ENCODE measurements around the gene NKX6-2.
"Not testable (repeated sequence)": the region's sequence is repeated elsewhere in the genome, so short reads cannot be mapped to it uniquely, and the experiment has no call there.

NKX6-2 gene

DNA sequence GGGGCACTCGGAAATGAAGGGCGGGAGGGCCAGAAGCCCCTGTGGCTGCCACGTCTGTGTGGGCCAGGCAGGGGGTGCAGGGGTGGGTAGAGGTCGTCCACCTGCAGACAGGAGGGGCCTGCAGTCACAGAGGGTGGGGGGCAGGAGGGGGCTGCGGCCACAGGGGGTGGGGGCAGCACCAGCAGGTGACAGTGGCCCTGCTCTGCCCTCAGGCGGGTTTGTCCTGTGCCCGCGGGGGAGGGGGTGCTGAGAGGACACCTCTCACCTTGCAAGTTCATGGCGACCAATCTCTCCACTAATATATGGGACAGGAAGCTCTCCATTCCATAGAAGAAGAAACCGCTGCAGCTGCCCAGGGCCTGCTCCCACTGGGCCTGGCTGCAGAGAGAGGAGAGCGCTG is 26.6 kb upstream of the NKX6-2 start:
- no peak for DNase-seq

GRCh38 chr10:132811891-132812481 is 26.0 kb upstream of the NKX6-2 start:
- DNase-seq: no peak

- no peak for DNase-seq
These were observed 25.1 kb upstream of the NKX6-2 start for GRCh38 chr10:132810807-132811700.

GRCh38 chr10:132810141-132810806 is 24.3 kb upstream of the NKX6-2 start:
- no peak for DNase-seq

GRCh38 chr10:132809232-132810140 is 23.5 kb upstream of the NKX6-2 start:
- DNase-seq: no peak

DNA sequence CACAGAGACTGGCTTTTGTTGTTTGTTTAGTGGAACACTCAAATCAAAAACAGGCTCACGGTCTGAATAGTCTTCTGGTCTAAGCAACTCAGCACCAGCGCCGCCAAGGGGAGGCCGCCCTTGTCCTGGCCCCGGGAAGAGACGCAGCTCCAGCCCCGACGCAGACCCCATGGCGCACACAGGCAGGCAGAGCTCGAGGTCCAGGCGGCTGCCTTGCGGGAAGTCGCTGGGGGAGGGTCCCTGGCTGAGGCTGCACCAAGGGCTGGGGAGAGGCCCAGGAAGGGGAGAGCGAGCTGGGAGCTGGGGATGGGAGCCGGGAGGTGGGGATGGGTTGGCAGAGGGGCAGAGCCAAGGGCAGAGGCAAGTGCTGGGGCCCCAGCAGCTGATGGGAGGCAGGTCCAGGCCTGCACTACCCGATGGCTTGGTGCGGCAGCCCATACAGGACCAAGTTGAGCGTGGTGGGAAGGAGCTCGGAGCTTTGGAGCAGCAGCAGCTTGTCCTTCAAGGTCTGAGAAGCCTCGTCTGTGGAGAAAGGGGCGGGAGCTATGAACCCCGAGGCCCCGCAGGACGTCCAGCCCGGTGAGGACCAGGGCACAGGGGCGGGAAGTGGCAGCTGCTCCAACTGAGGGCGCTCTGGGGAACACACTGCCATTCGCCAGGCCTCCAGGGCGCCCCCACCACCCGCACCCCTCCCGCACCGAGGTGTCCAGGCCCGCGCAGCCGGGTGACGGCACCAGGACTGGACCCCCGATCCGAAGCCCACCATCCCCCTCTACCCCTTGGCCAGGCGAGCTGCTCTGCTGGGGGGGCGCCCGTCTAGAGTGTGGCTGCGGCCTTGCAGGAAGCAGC is 22.7 kb upstream of the NKX6-2 start:
- DNase-seq: no peak

GRCh38 chr10:132807621-132808049 is 21.7 kb upstream of the NKX6-2 start:
- DNase-seq: no peak

DNA sequence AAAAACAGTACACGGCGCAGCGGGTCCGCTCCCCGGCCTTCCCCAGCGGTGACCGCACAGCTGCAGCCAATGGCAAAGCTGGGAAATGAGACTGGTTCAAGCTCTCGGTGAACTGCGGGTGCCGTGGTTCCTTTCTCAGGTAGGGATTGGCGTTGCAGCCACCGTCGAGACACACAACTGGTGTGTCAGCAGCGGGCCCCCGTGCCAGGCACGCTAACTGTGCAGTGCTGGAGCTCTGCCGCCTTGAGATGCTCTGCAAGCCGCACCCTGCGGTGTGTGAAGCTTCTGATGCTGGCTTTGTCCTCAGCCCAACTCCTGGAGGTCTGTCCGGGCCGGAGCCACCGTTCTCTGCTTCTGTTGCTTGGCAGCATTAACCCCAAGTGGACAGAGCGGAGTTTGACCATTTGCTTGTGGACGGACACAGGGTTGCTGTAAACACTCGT is 20.6 kb upstream of the NKX6-2 start:
- no peak for DNase-seq

DNA sequence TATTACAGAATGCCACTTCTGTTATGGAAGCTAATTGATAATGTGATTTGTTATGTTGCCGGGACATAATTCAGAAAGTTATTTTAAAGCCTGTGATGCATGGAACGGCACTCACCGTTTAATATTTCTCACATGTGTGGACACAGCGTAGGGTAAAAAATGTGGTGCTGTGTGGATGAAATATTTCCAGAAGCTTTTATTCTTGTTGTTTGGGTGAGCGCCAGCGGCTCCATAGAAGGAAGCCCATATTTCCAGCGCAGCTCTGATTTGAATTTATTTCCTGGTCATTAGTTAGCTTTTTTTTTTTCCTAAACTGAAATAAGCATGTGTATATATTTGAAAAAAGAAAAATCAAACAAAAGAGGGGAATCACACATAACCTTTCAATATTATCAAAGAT is 20.2 kb upstream of the NKX6-2 start:
- DNase-seq: no peak

- DNase-seq: no peak
These were observed 19.7 kb upstream of the NKX6-2 start for GRCh38 chr10:132805599-132805998.

GRCh38 chr10:132804785-132805426 is 19.0 kb upstream of the NKX6-2 start:
- no peak for DNase-seq

DNA sequence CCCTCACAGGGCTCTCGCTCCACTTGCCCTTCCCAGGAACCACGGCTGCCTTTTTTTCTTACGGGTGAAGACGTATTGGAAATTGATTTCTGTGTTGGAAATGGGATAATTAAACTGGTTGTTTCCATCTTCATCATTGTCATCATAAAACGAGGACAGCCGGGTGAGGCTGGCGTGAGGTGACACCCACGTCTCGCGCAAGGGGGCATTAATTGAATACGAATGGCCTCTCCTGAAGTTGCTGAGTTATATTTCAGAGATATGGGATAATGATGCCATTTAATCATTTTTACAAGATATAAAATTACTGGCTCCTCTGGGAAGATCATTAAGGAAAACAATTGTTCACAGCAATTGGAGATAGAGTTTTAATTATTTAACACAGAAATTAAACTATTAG is 18.3 kb upstream of the NKX6-2 start:
- DNase-seq: no peak

- DNase-seq: no peak
These were observed 17.7 kb upstream of the NKX6-2 start for GRCh38 chr10:132803416-132804210.

- DNase-seq: no peak
These were observed 16.9 kb upstream of the NKX6-2 start for GRCh38 chr10:132802694-132803320.

DNA sequence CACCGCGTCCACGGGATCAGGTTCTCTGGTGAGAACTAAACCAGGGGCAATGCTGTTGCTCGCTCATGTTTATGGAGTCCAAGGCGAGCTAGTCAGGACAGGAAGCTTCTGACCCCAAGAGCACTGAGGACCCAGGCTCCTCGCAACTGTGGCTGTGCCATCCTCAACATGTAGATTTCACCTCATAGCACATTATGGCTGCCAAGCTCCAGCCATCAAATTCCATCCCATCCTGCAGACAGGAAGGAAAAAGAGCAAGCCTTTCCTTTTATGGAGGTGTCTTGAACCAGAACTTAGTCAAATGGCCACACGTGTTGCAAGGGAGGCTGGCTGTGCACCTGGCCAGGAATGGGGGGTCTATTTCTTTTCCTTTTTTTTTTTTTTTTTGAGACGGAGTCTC is 16.1 kb upstream of the NKX6-2 start:
- no peak for DNase-seq

DNA sequence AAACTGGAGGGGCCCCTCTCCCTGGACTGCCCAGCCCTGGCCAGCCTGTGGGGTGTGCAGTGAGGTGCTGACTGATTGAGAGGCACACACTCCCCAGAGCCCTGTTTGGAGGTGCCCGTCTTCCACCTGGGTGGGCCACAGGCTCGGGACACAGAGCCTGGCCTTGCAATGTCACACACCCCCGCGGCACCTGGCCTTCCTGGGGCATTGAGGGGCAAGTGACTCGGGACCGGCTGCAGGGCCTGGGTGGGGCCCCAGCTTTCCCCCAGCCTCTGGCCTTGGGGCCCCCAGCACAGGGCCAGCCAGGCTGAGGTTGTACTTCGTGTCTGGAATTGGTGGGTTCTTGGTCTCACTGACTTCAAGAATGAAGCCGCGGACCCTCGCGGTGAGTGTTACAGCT is 13.9 kb upstream of the NKX6-2 start:
- no peak for DNase-seq

DNA sequence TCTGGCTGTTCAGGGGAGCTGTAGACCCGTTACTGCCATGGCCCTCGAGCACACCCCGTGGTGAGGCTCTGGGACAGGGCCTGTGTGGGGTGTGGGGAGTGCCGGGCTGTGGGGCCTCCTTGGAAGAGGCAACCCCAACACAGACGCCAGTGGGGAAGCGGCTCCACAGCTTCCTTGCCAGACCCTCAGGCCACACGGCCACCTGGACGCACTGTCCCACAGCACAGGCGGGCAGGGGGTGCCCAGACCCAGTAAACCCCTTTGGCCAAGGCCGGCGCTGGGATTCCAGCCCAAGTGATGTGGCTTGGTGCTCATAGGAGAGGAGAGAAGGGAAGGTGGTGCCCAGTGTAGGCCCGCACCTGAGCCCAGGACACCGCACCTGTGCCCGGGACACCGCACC is 12.9 kb upstream of the NKX6-2 start:
- no peak for DNase-seq

- DNase-seq: no peak
These were observed 12.5 kb upstream of the NKX6-2 start for GRCh38 chr10:132798403-132798802.

DNA sequence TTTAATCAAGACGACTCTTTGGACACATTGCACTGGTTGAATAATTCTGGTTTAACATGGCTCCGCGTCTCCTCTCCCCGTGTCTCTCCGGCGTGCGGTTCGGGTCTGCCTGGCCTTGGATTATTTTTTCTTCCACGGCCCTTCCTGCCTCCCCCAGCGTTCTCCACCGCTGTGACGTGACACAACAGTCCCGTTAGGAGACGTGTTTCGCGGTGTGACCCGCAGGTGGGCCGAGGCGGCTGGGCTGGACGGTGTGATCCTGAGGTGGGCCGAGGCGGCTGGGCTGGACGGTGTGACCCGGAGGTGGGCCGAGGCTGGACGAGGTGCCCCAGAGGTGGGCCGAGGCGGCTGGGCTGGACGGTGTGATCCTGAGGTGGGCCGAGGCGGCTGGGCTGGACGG is 12.0 kb upstream of the NKX6-2 start:
- DNase-seq: not testable (repeated sequence)

DNA sequence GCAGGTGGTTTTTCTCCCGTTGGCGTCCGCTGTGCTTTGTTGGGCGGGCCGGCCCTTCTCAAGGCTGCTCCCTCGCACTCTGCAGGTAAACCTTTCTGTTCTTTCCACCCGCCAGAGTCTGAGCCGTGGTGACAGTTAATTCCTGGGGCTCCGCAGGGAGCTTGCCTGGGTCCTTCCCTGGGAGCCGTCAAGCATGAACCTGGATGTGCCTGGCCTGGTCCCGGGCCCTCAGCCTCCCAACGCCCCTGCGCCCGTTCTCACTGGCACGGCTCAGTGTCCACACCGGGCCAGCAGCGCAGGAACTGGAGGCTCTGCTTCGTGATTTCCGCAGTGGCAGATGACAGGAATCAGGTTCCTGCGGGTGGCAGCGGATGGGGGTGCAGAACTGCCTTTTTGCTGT is 10.9 kb upstream of the NKX6-2 start:
- no peak for DNase-seq

Measured in activated CD4-positive, alpha-beta T cell treated with anti-CD3 and anti-CD28 coated beads for 4 hours (primary cell).